Activated CD4-positive, CD25-positive, alpha-beta regulatory T cell treated with anti-CD3 and anti-CD28 coated beads, Interleukin-2, amount 50 U/mL, for 16 hours (primary cell): ENCODE data around the gene POP5.

Experiments
- DNase-seq: peaks from one replicate; pipeline ENCODE4 v3.0.0-alpha.2; 2020; ENCODE audit warnings: low read depth, low spot score

Gene POP5

DNA sequence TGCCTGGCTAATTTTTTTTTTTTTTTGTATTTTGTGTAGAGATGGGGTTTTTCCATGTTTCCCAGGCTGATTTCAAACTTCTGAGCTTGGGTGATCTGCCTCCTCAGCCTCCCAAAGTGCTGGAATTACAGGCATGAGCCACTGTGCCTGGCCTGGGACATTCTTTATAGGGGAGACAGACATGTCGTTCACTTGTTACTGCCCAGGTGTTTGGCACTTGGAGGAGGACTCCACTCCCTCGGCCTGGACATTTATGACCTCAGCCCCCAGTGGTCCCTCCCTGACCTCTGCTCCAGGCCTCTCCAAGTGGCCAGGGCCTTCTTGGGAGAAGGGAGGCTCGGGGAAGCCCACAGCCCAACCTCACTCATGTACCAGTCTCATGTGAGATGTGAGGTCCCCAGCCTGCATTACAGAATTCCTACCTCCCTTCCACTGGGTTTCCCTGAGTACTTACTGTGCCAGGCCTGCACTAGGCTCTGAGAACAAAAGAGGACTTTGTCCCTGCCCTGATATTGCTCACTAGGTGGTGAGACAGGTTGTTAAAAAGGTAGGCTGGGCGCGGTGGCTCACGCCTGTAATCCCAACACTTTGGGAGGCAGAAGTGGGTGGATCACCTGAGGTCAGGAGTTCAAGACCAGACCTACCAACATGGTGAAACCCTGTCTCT, 9.7 kb upstream of the POP5 start:
- DNase-seq, result no peak

DNA sequence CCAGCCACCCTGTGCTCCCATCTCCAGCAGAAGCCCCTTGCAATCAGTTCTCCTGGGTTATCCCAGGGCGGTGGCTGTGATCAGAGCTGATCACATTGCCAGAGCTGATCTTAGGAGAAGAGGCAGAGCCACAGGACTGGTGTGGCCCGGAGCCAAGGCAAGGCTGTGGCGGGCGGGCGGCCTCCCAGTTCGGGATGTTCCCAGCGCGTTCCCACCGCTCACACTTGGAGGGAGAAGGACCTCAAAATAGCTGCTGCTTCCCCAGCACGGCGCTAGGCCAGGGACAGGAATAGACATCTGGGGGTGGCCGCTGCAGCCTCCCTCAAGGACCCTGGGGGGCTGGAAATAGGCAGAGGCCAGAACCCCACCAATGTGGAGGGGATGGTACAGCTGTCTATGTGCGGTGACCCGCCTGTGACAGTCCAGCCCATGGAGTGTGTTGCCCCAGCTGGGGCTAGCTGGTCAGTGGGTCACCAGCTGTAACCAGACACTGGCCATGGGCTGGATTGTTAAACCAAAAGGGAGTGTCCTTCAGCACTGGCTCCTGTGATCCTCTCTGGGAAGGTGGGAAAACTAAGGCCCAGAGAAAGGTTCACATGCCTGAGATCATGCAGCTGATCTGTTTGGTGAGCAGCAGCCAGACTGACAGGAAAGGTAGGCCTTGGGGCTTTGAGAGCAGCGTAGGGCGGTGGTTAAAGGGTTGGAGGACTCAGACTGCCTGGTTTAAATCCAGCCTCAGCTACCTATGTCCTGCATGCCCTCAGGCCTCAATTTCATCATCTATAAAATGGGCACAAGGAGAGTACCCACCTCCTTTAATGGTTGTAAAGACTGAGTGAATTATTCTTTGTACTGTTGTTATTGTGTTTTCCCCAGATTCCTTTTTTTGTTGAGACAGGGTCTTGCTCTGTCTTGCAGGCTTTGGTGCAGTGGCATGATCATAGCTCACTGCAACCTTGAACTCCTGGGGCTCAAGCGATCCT, 8.0 kb upstream of the POP5 start:
- DNase-seq, result no peak

DNA sequence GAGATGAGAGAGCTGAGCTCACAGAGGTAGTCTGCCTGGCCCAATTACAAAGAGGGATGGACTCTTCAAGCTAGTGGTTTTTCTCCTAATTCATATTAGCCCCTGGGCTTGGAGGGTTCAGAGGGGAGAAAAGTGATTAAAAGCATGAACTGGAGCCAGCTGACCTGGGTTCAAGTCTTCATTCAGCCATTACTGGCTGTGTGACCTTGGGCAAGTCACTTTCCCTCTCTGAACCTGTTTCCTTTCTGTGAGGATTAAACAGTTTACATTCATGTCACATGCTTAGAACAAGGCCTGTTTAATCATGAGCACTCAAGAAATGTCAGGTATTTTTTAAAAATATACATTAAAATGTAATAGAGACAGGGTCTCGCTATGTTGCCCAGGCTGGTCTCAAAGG, 7.2 kb upstream of the POP5 start:
- no peak for DNase-seq

DNA sequence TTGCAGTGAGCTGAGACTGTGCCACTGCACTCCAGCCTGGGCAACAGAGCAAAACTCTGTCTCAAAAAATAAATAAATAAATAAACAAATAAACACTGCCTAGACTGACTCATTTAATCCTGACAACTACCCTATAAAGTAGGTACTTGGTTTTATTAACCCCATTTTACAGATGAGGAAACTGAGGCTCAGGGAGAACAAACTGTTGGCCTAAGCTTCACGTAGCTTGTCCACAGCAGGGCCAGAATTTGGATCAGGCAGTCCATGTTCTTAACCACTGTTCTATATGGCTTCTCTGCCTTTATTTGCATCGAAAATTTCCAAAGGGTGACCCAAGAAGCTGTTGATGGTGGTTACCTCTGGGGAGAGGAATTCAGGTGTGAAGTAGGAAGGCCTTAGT, 5.7 kb upstream of the POP5 start:
- DNase-seq, result no peak

DNA sequence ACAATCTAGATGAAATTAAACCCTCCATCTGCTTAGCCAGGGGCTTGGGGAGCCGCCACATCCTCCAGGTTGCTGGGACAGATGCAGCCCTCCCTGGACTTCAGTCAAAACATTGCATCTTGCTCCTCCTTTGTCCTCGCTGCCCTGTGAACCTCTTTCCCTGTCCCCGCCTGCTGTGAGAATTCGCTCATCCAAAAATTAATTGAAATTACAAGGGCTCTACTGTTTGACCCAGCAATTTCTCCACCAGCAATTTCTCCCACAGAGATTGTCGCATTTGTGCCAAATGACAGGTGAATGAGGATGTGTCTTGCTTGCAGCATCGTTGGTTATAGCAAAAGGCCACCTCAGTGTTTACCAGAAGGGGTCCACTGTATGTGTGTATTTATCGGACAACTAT, 5.0 kb upstream of the POP5 start:
- no peak for DNase-seq

DNA sequence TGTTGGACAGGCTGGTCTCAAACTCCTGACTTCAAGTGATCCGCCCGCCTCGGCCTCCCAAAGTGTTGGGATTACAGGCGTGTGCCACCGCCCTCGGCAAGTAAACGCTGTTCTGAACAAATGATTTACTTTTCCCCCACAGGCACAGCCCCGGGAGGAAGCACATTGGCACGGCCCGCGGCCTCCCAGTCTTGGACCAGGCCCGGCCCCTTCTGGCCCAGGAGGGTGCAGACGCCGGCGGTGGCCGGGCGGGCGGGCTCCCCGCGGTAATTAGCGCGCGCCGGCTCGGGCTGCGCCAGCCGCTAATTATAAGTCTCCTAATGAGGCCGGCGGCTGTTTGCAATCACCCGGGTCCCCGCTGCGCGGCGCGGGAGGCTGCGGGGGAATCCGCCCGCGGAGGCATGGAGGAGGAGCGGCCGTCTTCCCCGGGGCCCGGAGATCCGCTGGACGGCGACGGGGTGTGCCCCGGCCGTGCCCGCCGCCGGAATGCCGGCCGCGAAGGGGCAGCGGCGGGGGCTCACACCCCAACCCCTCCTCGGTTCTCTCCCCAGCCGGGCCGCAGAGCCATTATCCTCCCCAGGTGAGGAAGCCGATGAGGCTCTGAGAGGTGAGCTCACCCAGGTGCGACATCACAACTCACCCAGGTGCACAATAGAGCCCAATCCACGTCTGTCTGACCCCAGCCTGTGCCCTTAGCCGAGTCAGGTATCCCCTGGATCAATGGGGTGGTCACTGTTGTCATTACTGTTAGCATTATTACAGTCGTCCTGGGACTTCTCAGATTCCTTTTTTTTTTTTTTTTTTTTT, 3.3 kb upstream of the POP5 start:
- DNase-seq, result peak; percentile 23

DNA sequence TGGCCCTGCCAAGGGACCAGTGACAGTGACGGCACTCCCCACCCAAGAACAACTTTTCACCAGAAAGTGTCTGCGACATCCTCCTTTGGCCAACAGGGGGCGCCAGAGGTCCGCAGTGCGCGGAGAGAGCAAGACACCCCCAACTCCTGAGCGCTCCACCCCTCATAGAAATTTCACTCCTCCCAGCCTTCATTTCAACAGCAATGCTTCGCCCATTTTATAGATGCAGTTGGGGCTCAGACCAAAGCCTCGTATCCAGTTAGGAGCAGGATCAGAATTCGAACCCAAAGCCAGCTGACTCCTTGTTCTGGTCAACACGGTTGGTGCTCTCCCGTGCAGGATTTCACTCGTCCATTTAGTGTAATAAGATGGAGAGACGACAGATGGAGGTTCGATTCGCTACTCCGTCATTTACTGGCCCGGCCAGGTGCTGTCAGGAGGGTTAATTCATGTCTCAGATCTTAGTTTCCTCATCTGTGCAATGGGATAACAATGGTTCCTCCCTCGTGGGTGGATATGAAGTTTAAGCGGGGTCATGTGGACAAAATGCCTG, 2.4 kb upstream of the POP5 start:
- peak; percentile 81 for DNase-seq

DNA sequence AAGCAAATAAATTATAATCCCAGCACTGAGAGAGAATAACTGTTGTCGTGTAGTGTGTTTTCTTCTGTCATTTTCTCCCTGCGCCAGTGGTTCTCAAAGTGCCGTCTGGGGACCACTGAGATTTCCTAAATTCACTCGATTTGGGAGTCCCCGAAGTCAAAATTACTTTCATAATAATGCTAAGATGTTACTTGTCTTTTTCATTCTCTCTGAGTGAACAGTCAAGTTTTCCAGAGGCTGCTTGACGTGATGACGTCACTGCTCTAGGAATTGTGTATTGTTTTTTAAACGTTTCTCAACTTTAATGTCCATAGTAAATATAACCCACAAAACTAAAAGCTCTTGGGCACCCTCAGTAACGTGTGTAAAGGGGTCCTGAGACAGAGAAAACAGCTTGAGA, 796 bp upstream of the POP5 start:
- DNase-seq, result no peak

DNA sequence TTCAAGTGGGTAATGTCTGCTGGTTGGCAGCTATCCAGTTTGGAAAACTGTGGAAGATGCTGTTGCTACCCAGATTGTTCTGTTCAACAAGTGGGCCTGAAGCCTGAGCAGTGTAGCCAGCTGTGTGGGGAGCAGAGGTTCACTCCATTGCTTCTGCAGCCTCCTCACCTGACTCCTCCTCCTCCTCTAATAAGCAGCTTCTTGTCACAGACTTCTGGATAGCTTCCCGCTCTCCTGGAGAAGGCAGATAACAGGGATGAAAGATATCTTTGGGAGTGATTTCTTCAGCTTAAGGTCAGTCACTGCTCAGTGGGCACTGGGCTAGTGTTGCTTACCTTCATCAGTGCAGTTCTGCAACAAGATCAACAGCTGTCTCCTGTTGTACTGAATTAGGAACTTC, 2.0 kb downstream of the POP5 start:
- DNase-seq, result no peak

DNA sequence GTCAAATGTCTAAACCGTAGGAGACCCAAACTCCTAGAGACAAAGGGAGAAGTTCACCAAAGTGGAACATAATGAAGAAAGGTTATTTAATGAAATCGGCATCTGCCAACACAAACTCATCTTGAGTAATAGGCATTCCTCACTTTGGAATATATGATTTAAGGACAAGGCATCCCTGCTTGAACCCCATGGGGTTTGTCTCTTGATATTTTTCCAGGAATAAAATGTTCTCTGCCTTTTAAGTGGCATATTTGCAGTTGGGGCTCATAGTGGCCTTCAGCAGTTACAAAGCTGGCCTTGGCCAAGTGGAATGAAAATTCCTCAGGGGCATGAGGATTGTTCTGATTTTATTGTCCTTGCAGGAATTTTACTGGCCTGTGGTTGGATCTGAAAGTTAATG, 7.1 kb downstream of the POP5 start:
- DNase-seq, result no peak

DNA sequence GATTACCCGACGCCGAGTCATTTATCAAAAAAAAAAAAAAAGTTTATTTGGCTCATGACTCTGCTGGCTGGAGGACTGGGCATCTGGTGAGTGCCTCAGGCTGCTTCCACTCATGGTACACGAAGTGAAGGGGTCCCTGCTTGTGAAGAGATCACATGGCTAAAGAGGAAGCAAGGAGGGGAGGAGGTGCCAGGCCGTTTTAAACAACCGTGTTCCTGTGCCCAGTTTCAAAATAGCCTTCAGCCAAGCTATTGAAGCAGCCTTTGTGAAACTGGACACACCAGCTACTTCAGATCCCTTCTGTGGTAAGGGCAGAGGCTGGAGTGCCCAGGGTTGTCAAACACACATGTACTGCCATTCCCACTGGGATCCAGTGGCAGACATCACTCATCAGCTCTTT, 7.6 kb downstream of the POP5 start:
- DNase-seq, result no peak

DNA sequence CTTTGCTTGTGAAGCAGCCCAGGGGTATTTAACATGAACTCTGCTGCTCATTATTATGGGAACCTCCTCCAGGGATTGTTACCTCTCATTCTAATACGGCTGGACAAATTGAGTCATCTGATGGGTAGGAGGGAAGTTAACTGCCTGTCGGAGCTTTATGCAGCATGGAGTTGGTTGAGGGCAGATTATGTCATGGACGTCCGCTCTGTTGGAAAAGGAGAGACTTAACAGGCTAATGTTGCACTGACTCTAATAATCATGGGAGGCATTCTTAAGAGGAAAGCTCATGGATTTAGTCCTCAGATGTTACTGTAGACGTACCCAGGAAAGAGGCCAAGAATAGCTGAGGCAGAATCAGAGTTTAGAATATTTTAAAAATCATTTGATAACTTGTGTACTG, 9.9 kb downstream of the POP5 start:
- no peak for DNase-seq

DNA sequence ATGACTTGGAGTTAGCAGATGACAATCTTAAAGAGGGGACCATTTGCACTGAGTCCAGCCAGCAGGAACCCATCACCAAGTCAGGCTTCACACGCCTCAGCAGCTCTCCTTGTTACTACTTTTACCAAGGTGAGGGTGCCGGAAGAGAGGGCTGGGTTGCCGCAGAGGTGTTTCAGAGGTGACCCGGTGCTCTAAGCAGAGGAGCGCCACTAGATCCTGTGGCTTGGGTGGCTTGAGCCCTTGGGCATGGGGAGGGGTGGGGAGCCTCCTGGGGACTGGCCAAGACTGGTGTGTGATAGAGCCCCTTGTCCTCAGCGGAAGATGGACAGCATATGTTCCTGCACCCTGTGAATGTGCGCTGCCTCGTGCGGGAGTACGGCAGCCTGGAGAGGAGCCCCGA, 17.7 kb downstream of the POP5 start:
- no peak for DNase-seq

DNA sequence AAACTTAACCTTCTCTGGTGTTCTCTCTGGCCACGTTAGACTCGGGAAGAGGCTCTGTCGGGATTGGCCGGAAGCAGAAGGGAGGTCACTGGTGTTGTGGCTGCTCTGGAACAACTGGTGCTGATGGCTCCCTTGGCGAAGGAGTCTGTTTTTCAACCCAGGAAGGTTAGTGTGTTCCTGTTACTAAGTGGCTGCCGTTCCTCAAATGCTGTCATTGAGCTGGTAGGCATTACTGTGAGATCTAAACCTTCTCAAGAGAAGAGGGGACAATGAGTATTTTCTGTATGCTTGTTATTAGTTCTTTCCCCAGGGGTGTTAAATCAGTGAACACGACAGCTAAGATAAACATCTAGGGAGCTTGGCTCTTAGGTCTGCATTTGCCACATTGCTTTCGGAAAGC, 18.3 kb downstream of the POP5 start:
- DNase-seq, result no peak

DNA sequence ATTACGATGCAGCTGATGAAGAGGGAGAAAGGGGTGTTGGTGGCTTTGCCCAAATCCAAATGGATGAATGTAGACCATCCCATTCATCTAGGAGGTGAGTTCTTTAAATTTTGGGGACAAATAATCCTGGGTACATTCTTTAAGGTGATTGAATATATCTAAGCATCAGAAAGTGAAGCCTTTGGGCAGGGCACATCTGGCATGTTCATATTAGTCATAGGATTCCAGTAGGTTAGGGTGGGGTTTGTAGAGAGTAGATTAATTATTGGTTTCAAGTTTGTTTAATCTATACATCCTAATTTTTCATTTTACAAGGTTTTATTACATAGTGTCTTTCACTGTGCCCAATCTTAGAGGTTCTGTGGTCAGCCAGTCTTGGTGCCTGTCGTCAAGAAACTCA, 23.6 kb downstream of the POP5 start:
- no peak for DNase-seq

DNA sequence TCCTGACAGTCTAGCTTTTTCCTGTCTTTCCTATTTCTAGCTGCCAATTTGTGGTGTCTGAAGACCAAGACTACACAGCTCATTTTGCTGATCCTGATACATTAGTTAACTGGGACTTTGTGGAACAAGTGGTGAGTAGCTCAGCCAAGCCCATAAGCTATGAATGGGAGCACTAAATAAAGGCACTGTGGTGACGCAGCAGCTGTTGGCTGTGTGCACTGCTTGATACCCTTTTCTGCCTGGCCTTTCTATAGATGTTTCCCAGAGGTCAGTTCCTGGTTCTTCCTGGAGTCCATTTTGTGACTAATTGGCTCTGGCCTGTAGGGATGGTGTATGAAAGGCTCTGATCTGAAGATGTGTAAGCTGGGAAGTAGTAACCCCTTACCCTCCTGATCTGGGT, 26.5 kb downstream of the POP5 start:
- DNase-seq, result no peak

DNA sequence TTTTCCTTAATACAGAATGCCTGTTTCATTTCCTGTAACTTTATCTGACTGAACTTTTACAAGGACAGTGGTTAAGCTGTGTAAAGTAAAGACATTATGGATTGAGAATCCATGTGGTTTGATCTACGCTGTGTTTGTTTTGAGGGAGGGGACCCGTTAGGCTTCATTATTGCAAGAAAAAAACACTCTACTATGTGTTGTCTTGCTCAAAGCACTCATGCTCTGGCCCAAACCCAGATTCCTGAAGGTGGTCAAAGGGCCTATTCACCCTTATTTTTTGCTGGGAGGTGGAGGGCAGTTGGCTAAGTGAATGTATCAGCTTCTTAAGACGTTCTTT, 35.2 kb downstream of the POP5 start:
- DNase-seq, result no peak

DNA sequence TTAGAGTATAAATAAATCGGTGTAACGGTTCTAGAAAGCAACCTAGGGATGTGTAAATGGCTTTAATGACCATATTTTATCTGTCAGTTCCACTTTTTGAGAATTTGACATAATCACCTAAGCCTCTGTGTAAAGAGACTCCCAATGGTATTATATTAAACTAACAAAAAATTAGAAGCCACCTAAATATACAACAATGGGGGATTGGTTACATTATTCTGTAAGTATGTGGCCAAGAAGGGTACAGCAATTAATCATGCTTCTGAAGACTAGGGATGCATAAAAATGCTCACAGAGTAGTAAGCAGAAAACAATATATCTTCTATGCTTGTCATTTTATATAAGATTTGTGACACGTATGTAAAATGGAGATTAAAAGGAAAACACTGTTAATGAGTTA, 36.5 kb downstream of the POP5 start:
- DNase-seq, result no peak

DNA sequence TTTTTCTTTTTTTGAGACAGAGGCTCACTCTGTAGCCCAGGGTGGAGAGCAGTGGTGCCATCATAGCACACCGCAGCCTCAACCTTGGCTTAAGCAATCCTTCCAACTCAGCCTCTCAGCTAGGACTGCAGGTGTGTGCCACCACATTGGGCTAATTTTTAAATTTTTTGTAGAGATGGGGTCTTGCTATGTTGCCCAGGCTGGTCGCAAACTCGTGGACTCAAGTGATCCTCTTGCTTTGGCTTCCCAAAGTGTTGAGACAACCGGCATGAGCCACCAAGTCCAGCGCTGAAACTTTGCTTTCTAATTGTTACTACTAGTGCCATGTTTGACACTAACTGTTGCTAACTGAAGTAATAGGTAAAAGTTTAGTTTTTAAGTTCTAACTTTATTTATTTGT, 39.0 kb downstream of the POP5 start:
- no peak for DNase-seq

DNA sequence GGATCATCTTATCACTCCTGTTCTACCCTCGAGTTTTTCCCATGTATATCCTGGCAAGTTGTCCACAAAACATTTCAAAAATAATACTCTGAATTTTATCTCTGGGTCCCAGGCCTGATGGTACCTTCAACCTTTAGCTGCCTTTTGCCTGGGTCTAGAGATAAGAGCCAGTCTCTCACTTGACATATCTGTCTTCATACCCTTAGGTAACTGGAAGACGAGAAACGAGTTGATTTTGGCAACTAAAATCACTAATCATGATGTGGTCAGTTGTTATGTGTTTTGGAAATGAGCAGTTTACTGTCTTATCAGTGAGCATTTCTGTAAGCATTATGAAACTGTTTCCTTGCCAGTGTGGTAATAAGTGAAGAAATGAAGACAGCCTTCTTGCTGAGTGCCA, 40.8 kb downstream of the POP5 start:
- DNase-seq, result no peak

DNA sequence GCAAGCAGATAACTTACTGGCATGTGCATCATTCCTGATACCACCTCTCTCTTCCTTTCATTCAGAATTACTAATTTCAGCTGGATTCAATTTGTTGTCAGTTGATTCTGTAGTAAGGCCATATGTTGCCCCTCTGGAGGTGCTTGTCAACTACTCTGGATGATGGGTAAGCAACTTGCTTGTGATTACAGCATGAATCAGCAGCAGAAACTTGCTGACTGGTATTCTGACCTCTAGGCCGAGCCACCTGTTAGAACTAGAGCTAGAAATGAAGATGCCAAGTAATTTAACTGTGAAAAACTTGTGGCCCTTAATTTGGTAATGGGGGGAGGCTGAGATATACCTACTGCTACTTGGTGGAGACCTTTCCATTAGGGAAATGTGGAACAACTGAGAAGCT, 41.9 kb downstream of the POP5 start:
- no peak for DNase-seq
